ENCODE results near the gene PLEKHH1. TPM values are rescaled to one million over a fixed set of nuclear protein-coding genes. Genes with fewer than 3 reads are reported as not detected.
"Not testable (repeated sequence)": the region's sequence is repeated elsewhere in the genome, so short reads cannot be mapped to it uniquely, and the experiment has no call there.

The PLEKHH1 gene
- total RNA-seq, 1 experiment from 2014 or later, result 1.8 TPM

DNA sequence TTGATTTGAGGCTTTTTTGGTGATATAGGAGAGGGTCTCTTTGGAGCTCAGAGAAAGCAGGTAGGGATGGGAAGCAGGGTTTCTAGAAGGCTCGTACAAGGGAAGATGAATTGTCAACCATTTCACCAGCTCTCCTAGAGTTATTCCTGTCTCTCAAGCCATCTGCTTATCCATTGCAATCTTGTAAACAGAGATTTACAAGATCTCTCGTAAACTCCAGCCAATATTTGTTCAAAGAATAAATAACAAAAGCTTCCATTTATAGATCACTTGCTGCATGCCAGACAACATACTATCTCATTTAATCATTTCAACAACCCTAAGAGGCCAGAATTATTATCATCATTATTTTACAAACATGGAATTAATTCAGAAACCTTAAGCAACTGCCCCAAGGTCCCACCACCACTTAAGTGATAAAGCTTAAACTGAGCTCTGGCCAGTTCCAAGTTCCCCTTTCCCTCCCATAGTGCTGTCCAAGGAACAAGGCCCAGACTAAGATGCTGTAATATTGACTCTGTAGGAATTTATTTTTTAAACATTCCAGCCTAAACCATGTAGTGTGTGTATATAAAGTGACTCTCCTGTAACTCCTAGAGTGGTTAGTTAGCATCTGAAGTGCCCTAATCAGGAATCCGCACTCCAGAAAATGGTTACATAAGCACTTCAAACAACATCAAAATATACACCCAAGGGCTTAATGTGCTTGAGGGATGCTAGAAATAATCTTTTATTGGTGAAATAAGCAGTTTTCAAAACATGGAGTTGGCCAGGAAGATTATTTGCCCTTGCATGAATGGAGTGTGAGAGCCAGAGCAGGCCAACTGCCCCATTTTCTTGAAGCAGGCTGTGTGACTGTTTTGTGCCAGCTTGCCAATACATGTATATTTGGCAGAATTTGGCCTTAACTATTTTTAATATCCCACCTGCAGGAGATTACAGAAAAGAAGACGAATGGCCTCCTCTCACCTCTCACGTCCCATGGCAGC, 2.8 kb upstream of the PLEKHH1 start:
- no peak for DNase-seq (ENCODE audit: low spot score)

GRCh38 chr14:67532606-67532997, 488 bp upstream of the PLEKHH1 start:
- no peak for DNase-seq (ENCODE audit: low spot score)

DNA sequence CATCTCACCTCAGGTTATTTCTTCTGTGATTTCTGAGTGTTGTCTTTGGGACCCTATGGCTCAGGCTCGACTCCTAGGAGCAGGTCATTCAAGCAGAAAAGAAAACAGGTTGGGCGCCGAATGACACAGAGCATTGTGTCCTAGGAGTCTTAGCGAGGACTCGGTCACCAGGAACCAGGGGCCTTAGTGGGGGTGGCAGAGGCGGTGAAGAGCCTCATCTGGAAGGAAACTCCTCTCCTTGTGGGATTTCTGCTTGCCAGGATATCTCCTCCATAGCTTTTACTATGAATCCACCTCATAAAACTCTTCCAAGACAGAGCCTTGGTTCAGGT, 630 bp downstream of the PLEKHH1 start:
- no peak for DNase-seq (ENCODE audit: low spot score)

DNA sequence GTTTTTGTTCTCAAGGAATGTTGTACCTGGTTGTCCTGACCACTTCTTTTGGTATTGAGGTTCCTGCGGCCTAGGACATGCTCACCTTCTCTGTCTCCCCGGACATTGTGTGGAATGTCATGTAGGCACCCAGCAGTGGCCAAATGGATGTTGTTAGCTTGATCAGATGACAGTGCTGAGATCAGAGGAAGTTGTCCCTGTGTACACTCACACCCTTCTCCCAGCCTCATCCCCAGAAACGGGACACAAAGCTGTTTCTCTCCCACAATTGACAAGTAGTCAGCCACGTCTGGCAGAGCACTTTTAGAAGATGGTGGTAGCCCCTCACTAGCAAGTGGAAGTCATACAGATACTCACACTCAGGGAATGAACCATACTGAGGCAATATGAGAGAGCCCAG, 3.0 kb downstream of the PLEKHH1 start:
- no peak for DNase-seq (ENCODE audit: low spot score)

DNA sequence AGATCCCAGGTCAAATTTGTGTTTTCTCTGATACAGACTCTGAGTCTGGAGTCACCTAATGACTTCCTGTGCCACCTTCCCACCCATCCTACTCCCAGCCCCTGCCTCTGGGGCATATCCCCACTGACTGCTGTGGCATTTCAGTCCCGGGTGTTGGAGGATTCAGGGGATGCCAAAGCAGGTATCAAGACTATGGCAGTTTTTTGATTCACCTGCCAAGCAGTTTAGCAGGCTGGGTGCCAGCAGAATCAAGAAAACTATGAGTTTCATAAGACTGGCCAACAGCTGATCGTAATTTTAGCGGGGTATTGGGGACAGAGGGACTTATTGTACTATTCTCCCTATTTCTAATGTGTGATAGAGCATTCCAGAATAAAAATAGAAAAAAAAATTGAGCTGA, 4.6 kb downstream of the PLEKHH1 start:
- no peak for DNase-seq (ENCODE audit: low spot score)

DNA sequence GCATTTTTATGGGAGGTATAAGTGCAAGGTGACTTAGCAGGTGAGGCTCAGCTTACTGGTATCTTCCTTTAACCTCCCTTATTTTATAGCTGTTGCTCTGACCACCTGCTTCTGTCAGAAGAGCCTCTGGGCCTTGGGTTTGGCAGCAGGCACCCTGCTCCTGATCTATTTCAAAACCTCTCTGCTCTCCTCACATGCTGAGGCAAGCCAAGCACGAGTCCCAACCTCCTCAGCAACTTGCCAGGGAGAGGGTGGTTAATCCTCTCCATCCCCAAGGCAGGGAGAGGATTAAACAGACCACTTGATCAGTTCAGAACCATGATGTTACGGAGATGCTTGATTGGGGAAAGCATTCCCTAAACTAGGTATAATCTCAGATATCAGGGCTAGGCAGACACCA, 5.4 kb downstream of the PLEKHH1 start:
- no peak for DNase-seq (ENCODE audit: low spot score)

DNA sequence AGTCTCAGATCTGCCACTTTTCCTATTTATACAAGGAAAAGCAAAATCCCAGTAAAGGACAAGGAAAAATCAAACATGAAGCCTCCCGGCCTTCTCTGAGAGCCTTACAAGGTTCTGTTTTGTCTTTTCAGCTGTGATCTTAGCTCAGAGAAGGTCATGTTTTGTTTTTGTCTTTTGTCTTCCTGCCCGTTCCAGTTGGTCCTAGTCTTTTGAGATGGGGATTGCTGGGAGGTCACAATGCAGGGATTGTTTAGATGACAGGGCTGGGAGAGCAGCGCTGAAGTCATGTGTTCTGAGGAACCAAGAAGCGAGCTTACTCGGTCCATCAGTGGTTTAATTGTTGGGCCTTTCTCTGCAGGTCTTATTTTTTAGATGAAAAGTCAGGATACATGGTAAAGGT, 6.0 kb downstream of the PLEKHH1 start:
- no peak for DNase-seq (ENCODE audit: low spot score)

DNA sequence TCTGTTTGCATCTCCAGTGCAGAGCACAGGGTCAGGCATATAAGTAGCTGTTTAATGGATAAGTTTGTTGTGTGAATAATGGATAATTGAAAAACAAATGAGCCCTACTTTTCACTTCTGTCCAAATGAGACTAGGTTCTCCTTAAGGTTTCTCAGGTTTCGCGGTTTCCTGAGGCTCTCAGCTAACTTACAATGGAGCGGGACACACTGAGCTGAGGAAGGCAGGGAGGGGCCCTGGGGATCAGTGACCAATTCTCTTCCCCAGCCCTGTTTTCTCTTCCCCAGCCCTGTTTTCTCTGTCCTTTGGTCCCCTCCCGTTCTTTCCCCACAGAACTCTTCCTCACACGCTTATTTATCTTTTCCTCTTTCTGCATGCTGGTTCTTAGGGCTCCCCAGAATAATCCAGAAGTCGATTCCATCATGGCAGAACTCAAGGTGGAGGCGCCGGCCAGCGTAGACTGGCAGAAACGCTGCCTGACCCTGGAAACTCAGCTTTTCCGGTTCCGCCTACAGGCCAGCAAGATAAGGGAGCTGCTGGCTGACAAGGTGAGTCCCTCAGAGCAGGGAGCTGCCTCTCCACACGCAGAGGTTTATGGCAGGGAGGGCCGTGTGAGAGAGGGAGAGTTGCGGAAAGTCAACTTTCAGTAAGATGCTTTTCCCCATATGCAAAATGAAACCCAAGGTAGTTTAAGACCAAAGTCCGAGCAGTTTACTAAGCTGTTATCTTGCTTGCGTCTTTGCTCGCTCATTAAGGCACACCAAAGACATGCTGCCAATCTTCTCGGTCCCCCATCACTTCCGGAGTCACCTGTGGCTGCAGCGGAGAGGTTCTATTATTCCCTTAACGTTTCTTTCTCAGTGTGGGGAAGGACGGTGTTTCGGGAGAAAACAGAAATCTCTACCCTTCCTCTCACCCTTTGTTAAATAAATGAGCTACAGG, 8.6 kb downstream of the PLEKHH1 start:
- DNase-seq (ENCODE audit: low spot score), result no peak

DNA sequence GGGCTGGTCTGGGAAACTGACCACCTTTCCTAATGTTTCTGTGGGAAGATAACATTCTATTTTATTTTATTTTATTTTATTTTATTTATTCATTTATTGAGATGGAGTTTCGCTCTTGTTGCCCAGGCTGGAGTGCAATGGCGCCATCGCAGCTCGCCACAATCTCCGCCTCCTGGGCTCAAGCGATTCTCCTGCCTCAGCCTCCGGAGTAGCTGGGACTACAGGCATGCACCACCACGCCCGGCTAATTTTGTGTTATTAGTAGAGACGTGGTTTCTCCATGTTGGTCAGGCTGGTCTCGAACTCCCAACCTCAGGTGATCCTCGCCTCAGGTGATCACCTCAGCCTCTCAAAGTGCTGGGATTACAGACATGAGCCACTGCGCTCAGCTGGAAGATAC, 9.5 kb downstream of the PLEKHH1 start:
- not testable (repeated sequence) for DNase-seq (ENCODE audit: low spot score)

GRCh38 chr14:67544590-67544989, 11.5 kb downstream of the PLEKHH1 start:
- no peak for DNase-seq (ENCODE audit: low spot score)

GRCh38 chr14:67547224-67547780, 14.2 kb downstream of the PLEKHH1 start:
- no peak for DNase-seq (ENCODE audit: low spot score)

DNA sequence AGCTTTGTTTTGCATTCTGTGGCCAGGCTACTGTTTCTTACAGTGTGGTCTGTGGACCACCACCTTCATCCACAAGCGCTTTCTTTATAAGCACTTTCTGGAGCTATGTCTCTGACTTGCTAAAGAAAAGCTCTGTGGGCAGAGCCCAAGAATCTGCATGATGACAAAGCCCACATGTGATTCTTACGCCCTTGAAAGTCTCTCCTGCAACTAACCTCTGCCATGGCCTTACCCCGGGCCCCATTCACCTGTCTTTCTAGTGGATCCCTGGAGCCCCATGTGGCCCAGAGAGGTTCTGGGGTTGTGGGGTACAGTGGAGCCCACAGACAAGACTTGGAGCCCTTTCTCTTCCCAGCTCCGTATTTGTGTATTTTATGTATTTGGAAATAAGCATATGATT, 16.6 kb downstream of the PLEKHH1 start:
- DNase-seq (ENCODE audit: low spot score), result no peak

- no peak for DNase-seq (ENCODE audit: low spot score)
Measured at GRCh38 chr14:67551123-67551522, 18.0 kb downstream of the PLEKHH1 start.

DNA sequence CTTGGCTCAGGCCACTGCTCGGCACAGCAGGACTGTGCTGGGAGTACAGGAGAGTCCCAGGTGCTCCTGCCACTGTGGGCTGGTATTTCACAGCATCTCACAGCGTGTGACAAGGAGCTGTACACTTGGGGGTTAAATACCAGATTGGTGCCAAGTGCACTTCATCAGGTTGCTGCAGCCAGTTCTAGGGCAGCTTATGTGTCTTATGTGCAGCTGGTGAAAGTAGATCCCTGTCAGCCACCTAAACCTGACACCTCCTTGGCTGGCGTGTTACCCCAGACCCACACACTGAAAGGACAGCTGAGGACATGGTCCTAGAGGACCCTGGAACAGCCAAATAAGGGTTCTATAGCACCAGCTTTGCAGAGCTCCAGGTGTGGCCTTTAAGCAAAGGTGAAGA, 18.9 kb downstream of the PLEKHH1 start:
- DNase-seq (ENCODE audit: low spot score), result no peak

DNA sequence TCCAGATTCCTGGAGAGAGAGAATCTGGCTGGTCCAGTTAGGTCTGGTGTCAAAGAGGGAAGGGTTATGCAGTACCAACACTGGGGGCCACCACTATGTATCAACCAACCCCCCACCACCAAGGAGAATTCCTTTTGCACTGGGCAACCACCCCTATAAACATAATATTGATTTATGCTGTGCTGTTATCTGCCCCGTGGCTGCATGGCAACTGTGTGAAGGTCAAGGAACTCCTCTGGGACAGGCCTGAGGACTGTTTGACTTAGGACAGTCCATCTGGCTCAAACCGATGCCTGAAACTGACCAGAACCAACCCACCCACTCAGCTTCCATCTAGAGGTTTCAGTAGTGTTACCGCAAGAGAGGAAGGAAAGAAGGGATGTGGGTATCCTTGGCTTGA, 20.5 kb downstream of the PLEKHH1 start:
- DNase-seq (ENCODE audit: low spot score), result no peak

DNA sequence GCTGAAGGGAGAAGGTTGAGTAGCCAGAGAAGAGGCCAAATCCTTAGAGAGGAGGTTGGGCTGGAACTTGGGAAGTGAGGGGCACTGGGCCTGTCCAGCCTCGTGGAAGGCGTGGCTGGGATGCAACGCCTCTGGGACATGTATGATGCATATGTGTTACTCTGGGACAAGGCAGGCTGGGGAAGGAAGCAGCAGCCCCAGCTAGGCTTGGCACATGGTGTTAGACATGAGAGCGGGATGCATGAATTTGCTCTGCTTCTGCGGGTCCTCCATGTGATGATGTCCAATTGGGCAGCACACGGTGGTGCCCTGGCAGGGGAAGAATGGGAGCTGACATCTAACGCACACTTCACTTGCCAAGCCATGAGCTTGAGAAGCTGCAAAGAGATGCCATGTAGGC, 21.3 kb downstream of the PLEKHH1 start:
- no peak for DNase-seq (ENCODE audit: low spot score)

- DNase-seq (ENCODE audit: low spot score), result no peak
Measured at GRCh38 chr14:67555518-67556090, 22.5 kb downstream of the PLEKHH1 start.

GRCh38 chr14:67556671-67557070, 23.6 kb downstream of the PLEKHH1 start:
- DNase-seq (ENCODE audit: low spot score), result no peak

GRCh38 chr14:67557118-67557517, 24.0 kb downstream of the PLEKHH1 start:
- DNase-seq (ENCODE audit: low spot score), result peak; percentile 34

GRCh38 chr14:67557656-67558055, 24.6 kb downstream of the PLEKHH1 start:
- no peak for DNase-seq (ENCODE audit: low spot score)

GRCh38 chr14:67559639-67560038, 26.5 kb downstream of the PLEKHH1 start:
- no peak for DNase-seq (ENCODE audit: low spot score)
